ENCODE measurements around the gene TRMT10C.

GRCh38 chr3:101512396-101512645 lies 49.3 kb upstream of the TRMT10C start:
- TF ChIP-seq CTCF (IDR thresholded peaks at IDR 0.05) = no peak
- peak; percentile 6 for TF ChIP-seq POLR2AphosphoS5 (IDR thresholded peaks at IDR 0.05)
- no peak for TF ChIP-seq POLR2A (IDR thresholded peaks at IDR 0.05)
